K562 (cell line): Measurements from ENCODE around the gene APBB2. TPM values are rescaled to one million over a fixed set of nuclear protein-coding genes. Genes with fewer than 3 reads are reported as not detected.

ENCODE experiments used
- ATAC-seq: fragments of 200-7000 bp; cut with Tn5 transposase; 3 replicates; pipeline ENCODE4 v1.9.1; 2020; ENCODE audit warnings: moderate library complexity
- BruUV-seq: library from RNA; stranded (reverse); fragments of 400-500 nt; replicated peaks from 2 replicates; lab custom pipeline; 2021; lab: Mats Ljungman, UMichigan
- CTCF ChIA-PET: fragments of 300-600 bp; formaldehyde crosslinking; extraction: SDS; loops from one replicate; lab custom pipeline; 2021; ENCODE audit warnings: low intra/inter-chr PET ratio; lab: Yijun Ruan, JAX
- POLR2A ChIA-PET: fragments of 300-600, 350-650 bp; sonication (Branson Sonifier 250); formaldehyde crosslinking; extraction: SDS; loops from one replicate; lab custom pipeline; 2021; ENCODE audit warnings: antibody characterized with exemption, inconsistent platforms; lab: Yijun Ruan, JAX
- DNase-seq, 4 experiments: peaks; one replicate each; pipeline versions ENCODE4 v3.0.0 to v3.0.0-alpha.2; 2011 to 2018; ENCODE audit warnings: low spot score in 3 of 4, mixed read lengths in 3 of 4; ENCODE audit errors: extremely low read depth in 1 of 4
- FAIRE-seq: peaks from 2 replicates; lab custom pipeline; 2011; peaks lifted over from hg19 to GRCh38; lab: Jason Lieb, UNC
- H2AFZ ChIP-seq: 2 replicates; pipeline ENCODE4 v1.6.0; 2011; ENCODE audit warnings: low read depth, low read length, control low read depth, inconsistent platforms
- H3K27ac ChIP-seq: fragments of 200-600 bp; 3 replicates; pipeline ENCODE4 v1.8.0; 2011; ENCODE audit warnings: low read depth, mild to moderate bottlenecking, control low read depth, inconsistent platforms, low read length, moderate library complexity, mixed read lengths; ENCODE audit errors: extremely low read depth
- H3K27me3 ChIP-seq, 2 experiments: fragments of 300-600 bp in 1 of 2; 2 replicates in 1 of 2; 3 replicates in 1 of 2; pipeline versions ENCODE4 v1.6.0 to v1.8.0; 2011; ENCODE audit warnings: inconsistent platforms in 2 of 2, low read length in 2 of 2, mild to moderate bottlenecking in 1 of 2, mixed read lengths in 1 of 2, moderate library complexity in 1 of 2; ENCODE audit not compliant: control insufficient read depth in 2 of 2, insufficient read depth in 2 of 2
- H3K36me3 ChIP-seq: fragments of 300-600 bp; 3 replicates; pipeline ENCODE4 v1.8.0; 2011; ENCODE audit warnings: mild to moderate bottlenecking, low read length, inconsistent platforms; ENCODE audit not compliant: control insufficient read depth, insufficient read depth
- H3K4me1 ChIP-seq, 2 experiments: fragments of 200-600 bp in 1 of 2; replicated peaks in 1 of 2; 2 replicates in 1 of 2; 3 replicates in 1 of 2; pipeline versions ENCODE4 v1.5.1 to v1.8.0; 2011; ENCODE audit warnings: inconsistent platforms in 2 of 2, low read length in 2 of 2, mild to moderate bottlenecking in 1 of 2, mixed read lengths in 1 of 2, moderate library complexity in 1 of 2; ENCODE audit not compliant: control insufficient read depth in 2 of 2, insufficient read depth in 2 of 2
- H3K4me2 ChIP-seq: 2 replicates; pipeline ENCODE4 v1.6.1; 2011; ENCODE audit warnings: low read length, control low read depth, inconsistent platforms, mixed read lengths; ENCODE audit not compliant: insufficient read depth
- H3K4me3 ChIP-seq: fragments of 200-600 bp; sonication (generic), shearing (Covaris generic); 2 replicates; pipeline ENCODE4 v1.5.1; 2016; ENCODE audit warnings: control low read depth, inconsistent platforms
- H3K79me2 ChIP-seq: fragments of 200-600 bp; 3 replicates; pipeline ENCODE4 v1.8.0; 2011; ENCODE audit warnings: low read length, inconsistent platforms; ENCODE audit not compliant: control insufficient read depth, insufficient read depth
- H3K9ac ChIP-seq, 2 experiments: 2 replicates each; pipeline versions ENCODE4 v1.6.0 to v1.6.1; 2011; ENCODE audit warnings: low read depth in 2 of 2, low read length in 2 of 2, control low read depth in 1 of 2, inconsistent platforms in 1 of 2, mild to moderate bottlenecking in 1 of 2, mixed read lengths in 1 of 2; ENCODE audit not compliant: insufficient read depth in 1 of 2
- H3K9me1 ChIP-seq: one replicate; pipeline ENCODE4 v1.6.0; 2011; ENCODE audit warnings: inconsistent platforms, mild to moderate bottlenecking, low read length, moderate library complexity; ENCODE audit not compliant: control insufficient read depth, insufficient read depth
- H3K9me3 ChIP-seq: replicated peaks from 2 replicates; pipeline ENCODE4 v1.5.1; 2011; ENCODE audit warnings: low read depth, low read length, inconsistent platforms; ENCODE audit not compliant: control insufficient read depth, insufficient read depth
- H4K20me1 ChIP-seq: replicated peaks from 2 replicates; pipeline ENCODE4 v1.6.1; 2011; ENCODE audit warnings: low read length, inconsistent platforms, mixed read lengths; ENCODE audit not compliant: control insufficient read depth, insufficient read depth
- BDP1 ChIP-seq: IDR thresholded peaks from 3 replicates; pipeline ENCODE4 v1.6.1; 2011; ENCODE audit not compliant: insufficient read length, insufficient read depth
- CTBP1 ChIP-seq: fragments of 450-650 bp; IDR thresholded peaks from 2 replicates; pipeline ENCODE4 v1.6.1; 2016; ENCODE audit warnings: borderline replicate concordance
- MAFK ChIP-seq: IDR thresholded peaks from 2 replicates; pipeline ENCODE4 v1.6.1; 2011; ENCODE audit warnings: low read length, improper control_type of control experiment
- NEUROD1 ChIP-seq: fragments of 150-350 bp; IDR thresholded peaks from 2 replicates; pipeline ENCODE4 v1.6.1; 2014; ENCODE audit warnings: borderline replicate concordance, low read length, low read depth; ENCODE audit not compliant: partially characterized antibody
- SMARCC2 ChIP-seq: fragments of 450-650 bp; IDR thresholded peaks from 2 replicates; pipeline ENCODE4 v1.6.1; 2017; ENCODE audit warnings: antibody characterized with exemption, moderate library complexity, mild to moderate bottlenecking, low read depth
- SP2 ChIP-seq: IDR thresholded peaks from 2 replicates; pipeline ENCODE4 v1.6.1; 2011; ENCODE audit warnings: mild to moderate bottlenecking, low read depth, low read length, moderate library complexity; ENCODE audit not compliant: poor library complexity, severe bottlenecking; ENCODE audit errors: extremely low read depth
- SRSF7 ChIP-seq: fragments of 200-400 bp; formaldehyde crosslinking; optimal IDR thresholded peaks from 2 replicates; pipeline ENCODE3; 2017; ENCODE audit warnings: mild to moderate bottlenecking, low read depth, low read length
- TCFL5 ChIP-seq: fragments of 250-450 bp; sonication (Bioruptor Pico); conservative IDR thresholded peaks from 2 replicates; pipeline ENCODE4 v1.6.1; 2021; ENCODE audit warnings: mild to moderate bottlenecking, moderate library complexity, matching md5 sums
- XRCC5 ChIP-seq: fragments of 200-400 bp; formaldehyde crosslinking; IDR thresholded peaks from 2 replicates; pipeline ENCODE4 v1.6.1; 2017; ENCODE audit warnings: low read depth, mild to moderate bottlenecking, low read length
- ZNF274 ChIP-seq: IDR thresholded peaks from 2 replicates; pipeline ENCODE4 v1.6.1; 2011; ENCODE audit warnings: low read depth, mild to moderate bottlenecking, low read length, moderate library complexity, borderline replicate concordance
- WGBS: fragments of 100-300 bp; shearing (Covaris generic); methylation state at CpG from one replicate; pipeline ENCODE4 v1.1.6; 2016; ENCODE audit warnings: low coverage, mixed read lengths; ENCODE audit not compliant: insufficient coverage; ENCODE audit errors: missing lambda C conversion rate; 5-methylcytosine and 5-hydroxymethylcytosine counted together
- in situ Hi-C: fragments of 300-500 bp; cut with MboI; formaldehyde crosslinking; loops from 4 replicates; pipeline ENCODE4 v1.15.0; 2018; ENCODE audit warnings: inconsistent platforms, mixed read lengths
- intact Hi-C: fragments of 100-400 bp; cut with micrococcal nuclease; formaldehyde crosslinking; loops from 2 replicates; pipeline ENCODE4 v1.14.2; 2022
- polyA plus RNA-seq, 8 experiments: library from polyadenylated mRNA; depleted of rRNA in 4 of 8; stranded (reverse) in 5 of 8; unstranded in 3 of 8; fragments of >200 nt; fragmentation: Nextera tagmentation in 2 of 8; fragmentation: Illumina TruSeq in 1 of 8; extraction: Ambion mirVana in 2 of 8; extraction: Trizol in 1 of 8; gene quantifications; 2 replicates each; pipeline versions ENCODE4 v1.2.1 to v1.2.3, GENCODE V29; 2011 to 2014; ENCODE audit warnings: inconsistent platforms in 1 of 8, missing spikeins in 1 of 8
- total RNA-seq, 7 experiments: library from RNA; depleted of rRNA in 6 of 7; stranded (reverse); fragments of >200 nt in 6 of 7; fragmentation: Illumina TruSeq in 2 of 7; extraction: Trizol in 2 of 7; gene quantifications; 2 replicates each; pipeline versions ENCODE4 v1.2.1 to v1.2.3, GENCODE V29; 2011 to 2021; ENCODE audit warnings: low replicate concordance in 1 of 7
- TF ChIP-seq, protein P1 (sequence below): sonication (generic); formaldehyde crosslinking; IDR thresholded peaks from 2 replicates; pipeline ENCODE4 v1.8.1; 2023; ENCODE audit warnings: mild to moderate bottlenecking, missing genetic modification reagents
- TF ChIP-seq, protein P2 (sequence below): sonication (generic); formaldehyde crosslinking; IDR thresholded peaks from 2 replicates; pipeline ENCODE4 v1.8.0; 2023; ENCODE audit warnings: mild to moderate bottlenecking, missing genetic modification reagents
- TF ChIP-seq, protein P3 (sequence below): fragments of 450-650 bp; formaldehyde crosslinking; IDR thresholded peaks from 2 replicates; pipeline ENCODE4 v1.4.0; 2022; ENCODE audit warnings: missing genetic modification characterization

Gene APBB2
- total and polyA plus RNA-seq, 9 of the 15 experiments (the other 6 are each of a cell fraction or from before 2014, with no cell fraction given), result 0.08 to 2.1 (median 1.4) TPM

DNA sequence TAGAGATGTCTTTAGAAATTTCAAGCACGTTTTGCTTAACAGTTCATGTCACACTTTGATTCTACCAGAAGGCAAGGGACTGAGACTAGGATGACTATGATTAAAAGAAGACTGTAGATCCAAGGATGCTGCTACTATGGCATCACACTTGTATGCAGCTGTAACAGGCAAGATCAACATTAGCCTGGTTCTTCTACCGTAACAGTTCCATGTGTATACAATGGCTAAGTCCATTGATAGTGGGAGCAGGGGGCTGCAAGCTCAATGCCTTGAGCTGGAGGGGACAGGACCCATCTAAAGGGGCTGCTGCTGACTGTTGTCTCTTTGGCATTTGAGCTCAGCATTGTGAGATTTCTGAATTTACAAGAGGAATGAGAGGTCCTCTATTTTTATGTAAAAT is 212.0 kb downstream of the APBB2 start:
- in situ Hi-C loops, result no loop called here

DNA sequence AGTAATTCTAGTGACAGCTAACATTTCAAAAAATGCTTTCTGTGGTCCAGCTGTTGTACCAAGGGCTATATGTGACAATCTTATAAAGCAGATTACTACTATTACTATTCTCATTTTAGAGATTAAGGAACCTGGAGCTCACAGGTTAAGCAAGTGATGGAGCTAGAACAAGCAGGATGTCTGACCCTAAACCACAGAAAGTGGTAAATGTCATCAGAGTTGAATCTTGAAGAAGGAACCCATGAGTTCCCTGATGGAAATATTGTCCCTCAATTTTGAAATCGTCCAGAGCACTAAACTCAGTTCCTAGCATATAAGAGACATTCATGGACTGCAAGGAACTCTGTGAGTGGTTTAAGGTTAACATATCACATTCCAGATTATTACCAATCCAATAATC is 214.0 kb downstream of the APBB2 start:
- FAIRE-seq, result no peak
- CTCF ChIA-PET, result no interaction called here
- no peaks in the 10 kb centered on the region for H3K79me2 ChIP-seq
- TF ChIP-seq CTBP1 (no peak), NEUROD1 (no peak), SP2 (no peak), BDP1 (no peak), XRCC5 (no peak), SMARCC2 (no peak), SRSF7 (no peak), ZNF274 (no peak)
- TF ChIP-seq, protein P1, sequence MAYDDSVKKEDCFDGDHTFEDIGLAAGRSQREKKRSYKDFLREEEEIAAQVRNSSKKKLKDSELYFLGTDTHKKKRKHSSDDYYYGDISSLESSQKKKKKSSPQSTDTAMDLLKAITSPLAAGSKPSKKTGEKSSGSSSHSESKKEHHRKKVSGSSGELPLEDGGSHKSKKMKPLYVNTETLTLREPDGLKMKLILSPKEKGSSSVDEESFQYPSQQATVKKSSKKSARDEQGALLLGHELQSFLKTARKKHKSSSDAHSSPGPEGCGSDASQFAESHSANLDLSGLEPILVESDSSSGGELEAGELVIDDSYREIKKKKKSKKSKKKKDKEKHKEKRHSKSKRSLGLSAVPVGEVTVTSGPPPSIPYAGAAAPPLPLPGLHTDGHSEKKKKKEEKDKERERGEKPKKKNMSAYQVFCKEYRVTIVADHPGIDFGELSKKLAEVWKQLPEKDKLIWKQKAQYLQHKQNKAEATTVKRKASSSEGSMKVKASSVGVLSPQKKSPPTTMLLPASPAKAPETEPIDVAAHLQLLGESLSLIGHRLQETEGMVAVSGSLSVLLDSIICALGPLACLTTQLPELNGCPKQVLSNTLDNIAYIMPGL (CRISPR knock-in tag), result no peak
- TF ChIP-seq, protein P2, sequence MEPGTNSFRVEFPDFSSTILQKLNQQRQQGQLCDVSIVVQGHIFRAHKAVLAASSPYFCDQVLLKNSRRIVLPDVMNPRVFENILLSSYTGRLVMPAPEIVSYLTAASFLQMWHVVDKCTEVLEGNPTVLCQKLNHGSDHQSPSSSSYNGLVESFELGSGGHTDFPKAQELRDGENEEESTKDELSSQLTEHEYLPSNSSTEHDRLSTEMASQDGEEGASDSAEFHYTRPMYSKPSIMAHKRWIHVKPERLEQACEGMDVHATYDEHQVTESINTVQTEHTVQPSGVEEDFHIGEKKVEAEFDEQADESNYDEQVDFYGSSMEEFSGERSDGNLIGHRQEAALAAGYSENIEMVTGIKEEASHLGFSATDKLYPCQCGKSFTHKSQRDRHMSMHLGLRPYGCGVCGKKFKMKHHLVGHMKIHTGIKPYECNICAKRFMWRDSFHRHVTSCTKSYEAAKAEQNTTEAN, result no peak

More for the DNA sequence above, 212.0 kb downstream of the APBB2 start:
- H3K4me1 ChIP-seq, result no peaks in the 10 kb centered on the region
- 0% methylated on average over 2 of the region's 2 CpGs for WGBS
- no peaks in the 10 kb centered on the region for H3K9me1 ChIP-seq
- ChIA-PET CTCF (no interaction called here), POLR2A (no interaction called here)
- no peaks in the 10 kb centered on the region for H3K79me2 ChIP-seq
- DNase-seq, result no peak
- no peaks in the 10 kb centered on the region for H4K20me1 ChIP-seq
- intact Hi-C loops, result no loop called here
- H3K9me3 ChIP-seq, result no peaks in the 10 kb centered on the region
- BruUV-seq, result no TSS peak
- H3K27ac ChIP-seq, result no peak overlapping the region
- H2AFZ ChIP-seq, result no peak overlapping the region
- no peaks in the 10 kb centered on the region for H3K27me3 ChIP-seq
- H3K9ac ChIP-seq, result no peak overlapping the region
- no peak overlapping the region for H3K4me2 ChIP-seq
- no peak for ATAC-seq
- TF ChIP-seq, protein P3, sequence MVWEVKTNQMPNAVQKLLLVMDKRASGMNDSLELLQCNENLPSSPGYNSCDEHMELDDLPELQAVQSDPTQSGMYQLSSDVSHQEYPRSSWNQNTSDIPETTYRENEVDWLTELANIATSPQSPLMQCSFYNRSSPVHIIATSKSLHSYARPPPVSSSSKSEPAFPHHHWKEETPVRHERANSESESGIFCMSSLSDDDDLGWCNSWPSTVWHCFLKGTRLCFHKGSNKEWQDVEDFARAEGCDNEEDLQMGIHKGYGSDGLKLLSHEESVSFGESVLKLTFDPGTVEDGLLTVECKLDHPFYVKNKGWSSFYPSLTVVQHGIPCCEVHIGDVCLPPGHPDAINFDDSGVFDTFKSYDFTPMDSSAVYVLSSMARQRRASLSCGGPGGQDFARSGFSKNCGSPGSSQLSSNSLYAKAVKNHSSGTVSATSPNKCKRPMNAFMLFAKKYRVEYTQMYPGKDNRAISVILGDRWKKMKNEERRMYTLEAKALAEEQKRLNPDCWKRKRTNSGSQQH, result no peak
- TF ChIP-seq MAFK (no peak), TCFL5 (CRISPR knock-in tag) (no peak)
- no peaks in the 10 kb centered on the region for H3K36me3 ChIP-seq
- H3K4me3 ChIP-seq, result no peak overlapping the region
- FAIRE-seq, result no peak

More for the DNA sequence above, 214.0 kb downstream of the APBB2 start:
- Histone ChIP-seq H3K36me3 (no peaks in the 10 kb centered on the region), H3K27ac (no peak overlapping the region), H3K9me1 (no peaks in the 10 kb centered on the region), H3K4me1 (no peaks in the 10 kb centered on the region), H3K4me2 (no peak overlapping the region), H3K9me3 (no peaks in the 10 kb centered on the region), H3K4me3 (no peak overlapping the region), H3K9ac (no peak overlapping the region), H4K20me1 (no peaks in the 10 kb centered on the region), H2AFZ (no peak overlapping the region), H3K27me3 (no peaks in the 10 kb centered on the region)
- in situ Hi-C loops (no loop called here), intact Hi-C loops (no loop called here)
- no peak for ATAC-seq
- POLR2A ChIA-PET, result no interaction called here
- no TSS peak for BruUV-seq
- WGBS, result 0% methylated on average over 1 of the region's 1 CpG
- DNase-seq, result no peak
